H9 (cell line): ENCODE data around the gene EFEMP1. TPM values are rescaled to one million over a fixed set of nuclear protein-coding genes. Genes with fewer than 3 reads are reported as not detected.
A peak's percentile ranks its signal among the peaks of the same experiment; 100 is the strongest.

Experiments
- DNase-seq: peaks from one replicate; pipeline ENCODE4 v3.0.0-alpha.2; 2017
- H2AFZ ChIP-seq: one replicate; pipeline ENCODE4 v1.6.1; 2013; ENCODE audit warnings: mild to moderate bottlenecking, low read length, control low read depth, moderate library complexity
- H2AK5ac ChIP-seq: 2 replicates; pipeline ENCODE4 v1.6.1; 2013; ENCODE audit warnings: low read length, control low read depth, mixed read lengths; ENCODE audit not compliant: insufficient read length
- H2BK120ac ChIP-seq: one replicate; pipeline ENCODE4 v1.6.1; 2013; ENCODE audit warnings: low read depth, mild to moderate bottlenecking, low read length, control low read depth, inconsistent platforms; ENCODE audit not compliant: poor library complexity, severe bottlenecking
- H2BK12ac ChIP-seq: 2 replicates; pipeline ENCODE4 v1.6.1; 2013; ENCODE audit warnings: low read length, control low read depth, mixed read lengths, low read depth; ENCODE audit not compliant: insufficient read length
- H2BK15ac ChIP-seq: 2 replicates; pipeline ENCODE4 v1.6.1; 2013; ENCODE audit warnings: low read depth, low read length, control low read depth
- H2BK20ac ChIP-seq: one replicate; pipeline ENCODE4 v1.6.1; 2013; ENCODE audit warnings: low read depth, mild to moderate bottlenecking, low read length, control low read depth, inconsistent platforms; ENCODE audit not compliant: poor library complexity, severe bottlenecking
- H2BK5ac ChIP-seq: 2 replicates; pipeline ENCODE4 v1.6.1; 2013; ENCODE audit warnings: low read length, control low read depth, mixed read lengths; ENCODE audit not compliant: insufficient read length
- H3K14ac ChIP-seq: 2 replicates; pipeline ENCODE4 v1.6.1; 2013; ENCODE audit warnings: low read length, control low read depth; ENCODE audit not compliant: insufficient read depth
- H3K18ac ChIP-seq: 2 replicates; pipeline ENCODE4 v1.6.1; 2013; ENCODE audit warnings: low read depth, mild to moderate bottlenecking, mixed read lengths, low read length, control low read depth; ENCODE audit not compliant: insufficient read length
- H3K23ac ChIP-seq: 2 replicates; pipeline ENCODE4 v1.6.1; 2013; ENCODE audit warnings: low read length, control low read depth, mixed read lengths, low read depth; ENCODE audit not compliant: insufficient read length
- H3K23me2 ChIP-seq: 2 replicates; pipeline ENCODE4 v1.6.1; 2013; ENCODE audit warnings: low read depth, mild to moderate bottlenecking, mixed read lengths, low read length, control low read depth; ENCODE audit not compliant: insufficient read length, poor library complexity, severe bottlenecking
- H3K27ac ChIP-seq: 2 replicates; pipeline ENCODE4 v1.5.1; 2013; ENCODE audit warnings: low read length, control low read depth, mixed read lengths, low read depth; ENCODE audit not compliant: insufficient read length
- H3K27me3 ChIP-seq: 2 replicates; pipeline ENCODE4 v1.6.1; 2013; ENCODE audit warnings: low read length, control low read depth, inconsistent platforms; ENCODE audit not compliant: insufficient read depth
- H3K4ac ChIP-seq: 2 replicates; pipeline ENCODE4 v1.6.1; 2013; ENCODE audit warnings: low read depth, mild to moderate bottlenecking, control low read depth, inconsistent platforms, low read length, moderate library complexity
- H3K4me1 ChIP-seq: 2 replicates; pipeline ENCODE4 v1.6.1; 2013; ENCODE audit warnings: low read length, control low read depth, inconsistent platforms; ENCODE audit not compliant: insufficient read depth
- H3K4me2 ChIP-seq: 2 replicates; pipeline ENCODE4 v1.6.1; 2013; ENCODE audit warnings: low read length, control low read depth, mixed read lengths; ENCODE audit not compliant: insufficient read length, insufficient read depth
- H3K56ac ChIP-seq: 2 replicates; pipeline ENCODE4 v1.6.1; 2013; ENCODE audit warnings: low read depth, mild to moderate bottlenecking, mixed read lengths, low read length, control low read depth; ENCODE audit not compliant: insufficient read length
- H3K79me1 ChIP-seq: 2 replicates; pipeline ENCODE4 v1.6.1; 2013; ENCODE audit warnings: low read depth, mild to moderate bottlenecking, moderate library complexity, low read length, control low read depth, inconsistent platforms; ENCODE audit not compliant: insufficient read depth, poor library complexity, severe bottlenecking
- H3K79me2 ChIP-seq: 2 replicates; pipeline ENCODE4 v1.6.1; 2013; ENCODE audit warnings: low read length, control low read depth, inconsistent platforms; ENCODE audit not compliant: insufficient read depth
- H3K9ac ChIP-seq: 2 replicates; pipeline ENCODE4 v1.6.1; 2013; ENCODE audit warnings: low read length, control low read depth, mixed read lengths; ENCODE audit not compliant: insufficient read length; ENCODE audit errors: extremely low read depth
- H3K9me3 ChIP-seq: one replicate; pipeline ENCODE4 v1.6.1; 2013; ENCODE audit warnings: low read depth, low read length, inconsistent platforms; ENCODE audit not compliant: control insufficient read depth
- H3T11ph ChIP-seq: one replicate; pipeline ENCODE4 v1.6.1; 2013; ENCODE audit warnings: mild to moderate bottlenecking, low read length, control low read depth, inconsistent platforms
- H4K20me1 ChIP-seq: one replicate; pipeline ENCODE4 v1.6.1; 2013; ENCODE audit not compliant: control insufficient read depth, insufficient read length, insufficient read depth
- H4K5ac ChIP-seq: 2 replicates; pipeline ENCODE4 v1.6.1; 2013; ENCODE audit warnings: low read depth, mild to moderate bottlenecking, mixed read lengths, low read length, control low read depth; ENCODE audit not compliant: insufficient read length
- H4K8ac ChIP-seq: replicated peaks from 2 replicates; pipeline ENCODE4 v1.6.1; 2013; ENCODE audit warnings: low read length, control low read depth, mixed read lengths, low read depth; ENCODE audit not compliant: insufficient read length
- H4K91ac ChIP-seq: 2 replicates; pipeline ENCODE4 v1.6.1; 2013; ENCODE audit warnings: low read depth, mild to moderate bottlenecking, moderate library complexity, mixed read lengths, low read length, control low read depth; ENCODE audit not compliant: insufficient read length
- H3K27ac Mint-ChIP-seq, 3 experiments: 2 replicates in 2 of 3; 3 replicates in 1 of 3; pipeline ENCODE4 v1.8.0; 2020 to 2021; ENCODE audit warnings: mixed read lengths in 3 of 3, mild to moderate bottlenecking in 1 of 3, moderate library complexity in 1 of 3
- H3K27me3 Mint-ChIP-seq: 2 replicates; pipeline ENCODE4 v1.8.0; 2021; ENCODE audit warnings: low read depth, mild to moderate bottlenecking, moderate library complexity, mixed read lengths
- H3K36me3 Mint-ChIP-seq, 3 experiments: 2 replicates in 2 of 3; 3 replicates in 1 of 3; pipeline ENCODE4 v1.8.0; 2020 to 2021; ENCODE audit warnings: low read depth in 3 of 3, mixed read lengths in 3 of 3; ENCODE audit not compliant: insufficient read depth in 1 of 3
- H3K4me1 Mint-ChIP-seq, 2 experiments: 2 replicates each; pipeline ENCODE4 v1.8.0; 2020; ENCODE audit warnings: mixed read lengths in 2 of 2
- H3K4me3 Mint-ChIP-seq, 2 experiments: 2 replicates in 1 of 2; 3 replicates in 1 of 2; pipeline ENCODE4 v1.8.0; 2020 to 2021; ENCODE audit warnings: mild to moderate bottlenecking in 2 of 2, mixed read lengths in 2 of 2, moderate library complexity in 1 of 2
- H3K9me3 Mint-ChIP-seq, 2 experiments: 2 replicates in 1 of 2; 3 replicates in 1 of 2; pipeline ENCODE4 v1.8.0; 2020; ENCODE audit warnings: mild to moderate bottlenecking in 2 of 2, mixed read lengths in 2 of 2, moderate library complexity in 1 of 2
- WGBS: extraction: QIAGEN DNeasy Blood & Tissue Kit; methylation state at CpG from one replicate; pipeline ENCODE4 v1.1.7; 2013; ENCODE audit warnings: missing lambda C conversion rate, low lambda C conversion rate, mixed read lengths; ENCODE audit not compliant: insufficient read length; ENCODE audit errors: extremely low coverage; 5-methylcytosine and 5-hydroxymethylcytosine counted together
- total RNA-seq: library from RNA; stranded (reverse); gene quantifications from 2 replicates; pipeline ENCODE4 v1.2.1, GENCODE V29; 2021
- TF ChIP-seq, protein P1 (sequence below): fragments of 200-600 bp; sonication (generic); conservative IDR thresholded peaks from 3 replicates; pipeline ENCODE4 v1.8.0; 2021; ENCODE audit warnings: antibody characterized with exemption, mild to moderate bottlenecking

Gene EFEMP1
- total RNA-seq, 1 experiment from 2014 or later = 3.5 TPM

DNA sequence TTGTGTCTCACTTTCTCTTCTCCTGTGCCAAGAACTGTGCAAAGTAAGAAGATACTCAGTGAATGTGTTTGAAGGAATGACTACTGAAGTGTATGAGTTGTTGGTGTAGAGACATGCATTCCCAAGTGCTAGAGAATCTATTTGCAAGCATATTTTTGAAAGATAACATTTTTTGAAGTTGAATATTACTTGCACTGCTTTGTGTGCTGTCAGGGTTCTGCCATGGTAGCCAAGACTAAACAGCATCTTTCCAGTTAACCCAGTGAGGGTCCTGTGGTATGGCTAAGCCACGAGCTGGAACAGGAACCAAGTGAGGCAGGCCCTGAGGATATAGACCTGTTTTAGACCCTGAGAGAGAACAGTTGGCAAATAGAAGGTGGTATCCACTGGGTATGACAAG, 35.2 kb upstream of the EFEMP1 start:
- H3K23ac ChIP-seq = no peak overlapping the region
- H4K20me1 ChIP-seq = no peaks in the 10 kb centered on the region
- no peak overlapping the region for H3K56ac ChIP-seq
- H3K23me2 ChIP-seq = no peaks in the 10 kb centered on the region
- Mint-ChIP-seq H3K4me3 (no peak overlapping the region), H3K9me3 (no peaks in the 10 kb centered on the region), H3K27ac (peak overlapping the region in 1 of 3 experiments; percentile 0; a peak in 1 of 7 replicates), H3K4me1 (no peaks in the 10 kb centered on the region), H3K36me3 (no peaks in the 10 kb centered on the region), H3K27me3 (peaks cover 2% of the 10 kb centered on the region)
- TF ChIP-seq, protein P1, sequence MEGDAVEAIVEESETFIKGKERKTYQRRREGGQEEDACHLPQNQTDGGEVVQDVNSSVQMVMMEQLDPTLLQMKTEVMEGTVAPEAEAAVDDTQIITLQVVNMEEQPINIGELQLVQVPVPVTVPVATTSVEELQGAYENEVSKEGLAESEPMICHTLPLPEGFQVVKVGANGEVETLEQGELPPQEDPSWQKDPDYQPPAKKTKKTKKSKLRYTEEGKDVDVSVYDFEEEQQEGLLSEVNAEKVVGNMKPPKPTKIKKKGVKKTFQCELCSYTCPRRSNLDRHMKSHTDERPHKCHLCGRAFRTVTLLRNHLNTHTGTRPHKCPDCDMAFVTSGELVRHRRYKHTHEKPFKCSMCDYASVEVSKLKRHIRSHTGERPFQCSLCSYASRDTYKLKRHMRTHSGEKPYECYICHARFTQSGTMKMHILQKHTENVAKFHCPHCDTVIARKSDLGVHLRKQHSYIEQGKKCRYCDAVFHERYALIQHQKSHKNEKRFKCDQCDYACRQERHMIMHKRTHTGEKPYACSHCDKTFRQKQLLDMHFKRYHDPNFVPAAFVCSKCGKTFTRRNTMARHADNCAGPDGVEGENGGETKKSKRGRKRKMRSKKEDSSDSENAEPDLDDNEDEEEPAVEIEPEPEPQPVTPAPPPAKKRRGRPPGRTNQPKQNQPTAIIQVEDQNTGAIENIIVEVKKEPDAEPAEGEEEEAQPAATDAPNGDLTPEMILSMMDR = no peak
- no peaks in the 10 kb centered on the region for H3K27me3 ChIP-seq
- no peak overlapping the region for H2BK20ac ChIP-seq
- H3K9ac ChIP-seq = no peak overlapping the region
- H3K4me2 ChIP-seq = no peak overlapping the region
- no peak overlapping the region for H3T11ph ChIP-seq
- H3K9me3 ChIP-seq = no peaks in the 10 kb centered on the region
- H4K8ac ChIP-seq = no peak overlapping the region
- no peak overlapping the region for H3K27ac ChIP-seq
- no peak overlapping the region for H3K18ac ChIP-seq
- H3K14ac ChIP-seq = no peak overlapping the region
- H2AK5ac ChIP-seq = no peak overlapping the region
- H2BK15ac ChIP-seq = no peak overlapping the region
- H4K5ac ChIP-seq = no peak overlapping the region
- DNase-seq = no peak
- H2AFZ ChIP-seq = no peak overlapping the region
- no peak overlapping the region for H4K91ac ChIP-seq
- no peak overlapping the region for H2BK12ac ChIP-seq
- H2BK5ac ChIP-seq = no peak overlapping the region
- H3K79me2 ChIP-seq = no peaks in the 10 kb centered on the region
- no peaks in the 10 kb centered on the region for H3K79me1 ChIP-seq
- no peak overlapping the region for H2BK120ac ChIP-seq
- no CpG with 5 or more reads among the region's 1 CpG for WGBS
- H3K4me1 ChIP-seq = no peaks in the 10 kb centered on the region
- H3K4ac ChIP-seq = no peak overlapping the region
